CD14-positive monocyte (primary cell): ENCODE data around the gene NTSR2. TPM values are rescaled to one million over a fixed set of nuclear protein-coding genes. Genes with fewer than 3 reads are reported as not detected.

Experiments
- DNase-seq, 3 donors: peaks; one replicate each; pipeline ENCODE4 v3.0.0-alpha.2; 2011 to 2022
- H2AFZ ChIP-seq: 2 replicates; pipeline ENCODE4 v1.6.0; 2012; ENCODE audit warnings: mild to moderate bottlenecking, low read depth, low read length, inconsistent platforms; ENCODE audit not compliant: insufficient read depth, poor library complexity, severe bottlenecking
- H3K27ac ChIP-seq, 2 donors: 1 replicate in 1 of 2; 2 replicates in 1 of 2; pipeline ENCODE4 v1.5.1; 2012 to 2013; ENCODE audit warnings: low read length in 2 of 2, control low read depth in 1 of 2, inconsistent platforms in 1 of 2, low read depth in 1 of 2, mild to moderate bottlenecking in 1 of 2
- H3K27me3 ChIP-seq, 2 donors: one replicate each; pipeline versions ENCODE4 v1.6.0 to v1.6.1; 2011 to 2013; ENCODE audit warnings: low read length in 2 of 2; ENCODE audit not compliant: control insufficient read depth in 2 of 2, insufficient read depth in 2 of 2
- H3K36me3 ChIP-seq, 2 donors: replicated peaks in 1 of 2; 1 replicate in 1 of 2; 2 replicates in 1 of 2; pipeline versions ENCODE4 v1.5.1 to v1.6.1; 2012 to 2013; ENCODE audit warnings: low read length in 2 of 2, control low read depth in 1 of 2, inconsistent platforms in 1 of 2, mild to moderate bottlenecking in 1 of 2; ENCODE audit not compliant: insufficient read depth in 2 of 2, control insufficient read depth in 1 of 2
- H3K4me1 ChIP-seq, 2 donors: 1 replicate in 1 of 2; 2 replicates in 1 of 2; pipeline versions ENCODE4 v1.5.1 to v1.6.1; 2012 to 2013; ENCODE audit warnings: low read length in 2 of 2, control low read depth in 1 of 2, inconsistent platforms in 1 of 2, mild to moderate bottlenecking in 1 of 2, moderate library complexity in 1 of 2; ENCODE audit not compliant: insufficient read depth in 2 of 2, control insufficient read depth in 1 of 2
- H3K4me2 ChIP-seq: replicated peaks from 2 replicates; pipeline ENCODE3; 2012; ENCODE audit warnings: low read length, moderate library complexity, mild to moderate bottlenecking; ENCODE audit not compliant: poor library complexity, severe bottlenecking; ENCODE audit errors: extremely low read depth
- H3K4me3 ChIP-seq, 3 experiments: fragments of 200-600 bp in 1 of 3; sonication (generic) in 1 of 3; replicated peaks in 1 of 3; 1 replicate in 2 of 3; 2 replicates in 1 of 3; pipeline ENCODE4 v1.5.1; 2011 to 2013; ENCODE audit warnings: low read length in 3 of 3, mild to moderate bottlenecking in 3 of 3, control low read depth in 2 of 3, low read depth in 2 of 3, inconsistent platforms in 1 of 3, moderate library complexity in 1 of 3
- H3K79me2 ChIP-seq: 2 replicates; pipeline ENCODE4 v1.6.0; 2012; ENCODE audit warnings: mild to moderate bottlenecking, control low read depth, inconsistent platforms, low read length, moderate library complexity; ENCODE audit not compliant: insufficient read depth
- H3K9ac ChIP-seq: 2 replicates; pipeline ENCODE4 v1.6.0; 2017; ENCODE audit warnings: low read length, mild to moderate bottlenecking; ENCODE audit not compliant: insufficient read depth, poor library complexity, severe bottlenecking
- H3K9me3 ChIP-seq, 2 donors: replicated peaks in 1 of 2; 1 replicate in 1 of 2; 2 replicates in 1 of 2; pipeline versions ENCODE4 v1.5.1 to v1.6.1; 2012 to 2013; ENCODE audit warnings: low read length in 2 of 2, control low read depth in 1 of 2; ENCODE audit not compliant: control insufficient read depth in 1 of 2, insufficient read depth in 1 of 2
- H4K20me1 ChIP-seq: 2 replicates; pipeline ENCODE4 v1.6.0; 2012; ENCODE audit warnings: mild to moderate bottlenecking, low read length, control low read depth, moderate library complexity; ENCODE audit not compliant: insufficient read depth
- H3K27ac Mint-ChIP-seq, 7 donors: one replicate each; pipeline ENCODE4 v1.8.0; 2020; ENCODE audit warnings: mild to moderate bottlenecking in 7 of 7, mixed read lengths in 7 of 7, moderate library complexity in 6 of 7, inconsistent platforms in 2 of 7
- H3K27me3 Mint-ChIP-seq, 3 donors: one replicate each; pipeline ENCODE4 v1.8.0; 2021 to 2022; ENCODE audit warnings: low read depth in 3 of 3, mild to moderate bottlenecking in 3 of 3, mixed read lengths in 3 of 3, moderate library complexity in 3 of 3, inconsistent platforms in 1 of 3
- H3K36me3 Mint-ChIP-seq, 2 donors: one replicate each; pipeline ENCODE4 v1.8.0; 2020; ENCODE audit warnings: mixed read lengths in 2 of 2, inconsistent platforms in 1 of 2, mild to moderate bottlenecking in 1 of 2
- H3K4me1 Mint-ChIP-seq: one replicate; pipeline ENCODE4 v1.8.0; 2020; ENCODE audit warnings: mild to moderate bottlenecking, mixed read lengths
- H3K4me3 Mint-ChIP-seq, 2 donors: one replicate each; pipeline ENCODE4 v1.8.0; 2020; ENCODE audit warnings: mild to moderate bottlenecking in 2 of 2, mixed read lengths in 2 of 2, moderate library complexity in 1 of 2
- H3K9me3 Mint-ChIP-seq, 7 donors: one replicate each; pipeline ENCODE4 v1.8.0; 2020 to 2022; ENCODE audit warnings: mixed read lengths in 7 of 7, mild to moderate bottlenecking in 6 of 7, moderate library complexity in 6 of 7, inconsistent platforms in 2 of 7
- CTCF ChIP-seq: fragments of 200-600 bp; IDR thresholded peaks from one replicate; pipeline ENCODE4 v1.8.0; 2022; ENCODE audit warnings: antibody characterized with exemption, mild to moderate bottlenecking
- WGBS: methylation state at CpG from one replicate; pipeline ENCODE4 v1.1.5; 2013; ENCODE audit warnings: missing lambda C conversion rate; ENCODE audit not compliant: insufficient coverage; 5-methylcytosine and 5-hydroxymethylcytosine counted together
- intact Hi-C, 2 donors: fragments of 100-400 bp; cut with micrococcal nuclease; formaldehyde crosslinking; loops; one replicate each; pipeline versions ENCODE4 v1.15.0 to v1.15.1; 2023
- polyA plus RNA-seq, 3 donors: library from polyadenylated mRNA; depleted of rRNA in 1 of 3; unstranded in 2 of 3; stranded (reverse) in 1 of 3; fragments of 300-500 nt in 2 of 3; fragments of >200 nt in 1 of 3; fragmentation: Illumina TruSeq in 2 of 3; gene quantifications; 1 replicate in 2 of 3; 2 replicates in 1 of 3; pipeline ENCODE4 v1.2.3, GENCODE V29; 2012 to 2021

NTSR2 gene
- polyA plus RNA-seq, 3 donors = not detected

GRCh38 chr2:11691076-11691660, 21.2 kb upstream of the NTSR2 start:
- H3K4me1 Mint-ChIP-seq = peaks cover 48% of the 10 kb centered on the region
- no peaks in the 10 kb centered on the region for H3K9me3 Mint-ChIP-seq
- 67% methylated on average over 1 of the region's 5 CpGs for WGBS
- H4K20me1 ChIP-seq = no peaks in the 10 kb centered on the region
- H3K9ac ChIP-seq = no peak overlapping the region
- no peak overlapping the region for H2AFZ ChIP-seq
- H3K36me3 ChIP-seq = no peaks in the 10 kb centered on the region
- H3K9me3 ChIP-seq = no peaks in the 10 kb centered on the region
- H3K4me3 Mint-ChIP-seq = peak overlapping the region in 1 of 2 donors; percentile 63
- peak overlapping the region in 1 of 2 donors; percentile 61 for H3K27ac ChIP-seq
- DNase-seq = peak; percentile 62 to 85 (median 82)
- H3K27ac Mint-ChIP-seq = peak overlapping the region; percentile 62 to 92 (median 85)
- no peak overlapping the region for H3K4me2 ChIP-seq
- H3K36me3 Mint-ChIP-seq = peaks cover 0 to 3% of the 10 kb centered on the region in 2 donors
- H3K4me3 ChIP-seq = no peak overlapping the region
- peaks cover 2 to 6% (median 2%) of the 10 kb centered on the region in 3 donors for H3K27me3 Mint-ChIP-seq
- TF ChIP-seq CTCF = no peak
- no peaks in the 10 kb centered on the region for H3K79me2 ChIP-seq
- intact Hi-C loops = no loop called here
- H3K27me3 ChIP-seq = no peaks in the 10 kb centered on the region
- H3K4me1 ChIP-seq = peaks cover 29 to 34% of the 10 kb centered on the region in 2 donors

GRCh38 chr2:11688222-11689069, 18.5 kb upstream of the NTSR2 start:
- peak overlapping the region; percentile 75 to 89 for H3K4me3 Mint-ChIP-seq
- peaks cover 13 to 17% (median 16%) of the 10 kb centered on the region in 3 donors for H3K27me3 Mint-ChIP-seq
- H3K27ac ChIP-seq = peak overlapping the region in 1 of 2 donors; percentile 45
- H3K27ac Mint-ChIP-seq = peak overlapping the region; percentile 76 to 95 (median 88)
- H3K9me3 ChIP-seq = no peaks in the 10 kb centered on the region
- peak overlapping the region; percentile 74 for H3K4me2 ChIP-seq
- no peaks in the 10 kb centered on the region for H3K79me2 ChIP-seq
- peaks cover 42% of the 10 kb centered on the region for H3K4me1 Mint-ChIP-seq
- no peaks in the 10 kb centered on the region for H3K36me3 ChIP-seq
- H3K27me3 ChIP-seq = no peaks in the 10 kb centered on the region
- H3K4me1 ChIP-seq = peaks cover 29 to 34% of the 10 kb centered on the region in 2 donors
- WGBS = 22% methylated on average over 9 of the region's 23 CpGs
- H2AFZ ChIP-seq = peak overlapping the region; percentile 71
- H4K20me1 ChIP-seq = no peaks in the 10 kb centered on the region
- peak; percentile 76 to 86 (median 79) for DNase-seq
- TF ChIP-seq CTCF = peak; percentile 93
- peak overlapping the region; percentile 10 for H3K9ac ChIP-seq
- peaks cover 0 to 3% of the 10 kb centered on the region in 2 donors for H3K36me3 Mint-ChIP-seq
- peak overlapping the region; percentile 1 to 63 (median 21) for H3K4me3 ChIP-seq
- intact Hi-C loops = loop anchor here (2.0 to 5.0 kb wide), 3 partner anchors 89 to 221 kb away; partner anchors contain the start of gene E2F6 (in 1 of the 2)
- peaks cover 0 to 4% (median 0%) of the 10 kb centered on the region in 7 donors for H3K9me3 Mint-ChIP-seq
